Measurements from ENCODE around the gene ZRANB1. TPM values are rescaled to one million over a fixed set of nuclear protein-coding genes. Genes with fewer than 3 reads are reported as not detected.

Gene ZRANB1
- total RNA-seq, 1 donor from 2014 or later = 16.0 TPM

DNA sequence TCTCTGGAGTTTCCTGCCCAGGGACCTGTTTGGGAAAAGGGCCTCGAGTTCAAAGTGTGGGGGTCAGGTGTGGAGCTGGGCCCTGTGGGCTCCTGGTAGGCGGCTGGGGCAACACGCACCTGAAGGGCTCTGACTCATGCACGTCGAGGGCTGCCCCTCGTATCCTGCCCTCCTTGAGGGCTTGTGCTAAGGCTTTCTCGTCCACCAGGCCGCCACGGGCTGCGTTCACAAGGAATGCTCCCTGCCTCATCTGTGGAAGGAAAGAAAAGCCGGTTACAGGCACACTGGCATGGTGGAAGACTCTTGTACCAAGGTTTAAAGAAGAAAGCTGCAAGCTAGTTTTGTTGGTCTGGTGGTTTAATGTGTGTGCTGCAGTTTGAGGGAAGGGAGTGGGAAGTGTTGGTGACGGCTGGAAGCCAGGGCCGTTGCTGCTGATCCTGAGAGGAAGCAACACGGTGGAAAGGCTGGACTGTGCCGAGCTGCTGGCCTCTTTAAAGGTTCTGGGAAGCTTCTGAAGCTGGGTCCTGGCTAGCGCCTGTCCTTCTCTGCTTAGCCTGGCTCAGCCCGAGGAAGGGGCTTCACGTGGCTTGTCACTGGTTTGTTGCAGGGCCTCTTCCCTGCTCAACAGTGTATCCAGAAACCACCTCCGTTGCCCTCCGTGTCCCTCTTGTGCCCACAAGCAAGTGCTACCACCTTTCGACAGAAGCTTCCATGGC, 52.0 kb downstream of the ZRANB1 start:
- Mint-ChIP-seq H3K27ac (no peak overlapping the region), H3K36me3 (ENCODE audit: low read depth) (peaks cover 6% of the 10 kb centered on the region), H3K4me1 (ENCODE audit: low read depth) (peaks cover under 1% of the 10 kb centered on the region), H3K9me3 (no peaks in the 10 kb centered on the region), H3K27me3 (ENCODE audit: insufficient read depth) (no peaks in the 10 kb centered on the region), H3K4me3 (no peak overlapping the region)
- intact Hi-C loops (cut with micrococcal nuclease) = no loop called here
- no peak for DNase-seq (ENCODE audit: low spot score)

DNA sequence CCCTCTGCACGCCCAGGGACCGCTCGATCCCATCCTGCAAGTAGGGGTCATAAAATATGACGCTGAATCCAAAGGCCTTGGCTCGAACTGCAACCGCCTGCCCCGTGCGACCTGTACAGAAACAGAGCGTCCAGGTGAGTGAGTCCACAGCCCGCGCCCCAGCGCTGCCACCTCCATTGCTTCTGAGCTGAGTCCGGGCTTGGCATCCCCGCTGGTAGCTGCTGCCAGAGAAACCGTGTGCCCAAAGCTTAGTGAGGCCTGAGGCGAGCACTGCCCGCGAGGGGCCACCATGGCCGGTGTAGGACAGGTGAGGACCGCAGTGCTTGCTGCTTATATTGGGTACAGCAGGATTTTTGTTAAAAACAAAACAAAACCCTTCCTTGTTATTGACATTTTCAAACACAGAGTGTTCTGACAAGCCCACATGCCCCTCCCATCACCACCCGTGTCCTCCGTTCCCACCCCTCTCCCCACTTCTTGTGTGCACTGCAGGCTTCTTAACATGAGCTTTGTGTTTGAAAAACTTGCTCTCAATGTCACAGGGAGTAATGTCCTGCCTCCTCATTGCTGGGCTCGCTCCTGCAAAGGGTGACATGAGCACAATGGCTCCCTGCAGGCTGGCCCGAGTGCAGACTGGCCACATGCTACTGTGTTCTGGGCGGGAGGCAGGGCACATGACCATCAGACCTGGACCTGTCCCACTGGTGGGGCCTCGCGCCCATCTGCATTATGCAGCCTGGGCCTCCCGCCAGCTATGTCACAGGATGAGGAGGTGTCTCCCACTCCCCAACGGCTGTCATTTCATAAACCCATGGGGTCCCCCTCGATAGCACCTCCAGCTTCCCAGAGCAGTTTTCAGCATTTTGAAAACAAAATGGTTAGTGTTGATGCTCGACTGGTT, 52.9 kb downstream of the ZRANB1 start:
- H3K4me1 Mint-ChIP-seq (ENCODE audit: low read depth) = no peaks in the 10 kb centered on the region
- H3K27ac Mint-ChIP-seq = no peak overlapping the region
- H3K36me3 Mint-ChIP-seq (ENCODE audit: low read depth) = no peaks in the 10 kb centered on the region
- DNase-seq (ENCODE audit: low spot score) = no peak
- intact Hi-C loops (cut with micrococcal nuclease) = no loop called here
- H3K9me3 Mint-ChIP-seq = no peaks in the 10 kb centered on the region
- H3K4me3 Mint-ChIP-seq = no peak overlapping the region
- no peaks in the 10 kb centered on the region for H3K27me3 Mint-ChIP-seq (ENCODE audit: insufficient read depth)

DNA sequence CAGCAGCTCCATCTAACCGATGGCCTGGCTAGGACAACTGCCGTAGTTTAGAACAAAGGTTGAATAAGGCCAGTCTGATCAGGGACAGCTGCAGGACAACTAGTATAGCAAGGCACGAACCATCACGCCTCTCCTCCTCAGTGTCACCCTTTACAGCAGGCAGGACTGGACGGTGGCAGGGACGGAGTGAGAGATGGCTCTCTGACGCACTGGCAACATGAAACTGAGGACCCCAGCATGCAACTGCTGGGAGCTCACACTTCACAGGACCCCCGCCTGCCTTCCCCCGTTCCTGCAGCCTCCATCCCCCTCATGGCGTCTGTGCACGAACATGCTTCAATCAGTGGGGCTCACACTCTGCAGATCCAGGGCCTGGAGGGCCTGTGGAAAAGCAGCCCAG, 53.7 kb downstream of the ZRANB1 start:
- H3K36me3 Mint-ChIP-seq (ENCODE audit: low read depth) = no peaks in the 10 kb centered on the region
- H3K27me3 Mint-ChIP-seq (ENCODE audit: insufficient read depth) = no peaks in the 10 kb centered on the region
- DNase-seq (ENCODE audit: low spot score) = no peak
- H3K4me3 Mint-ChIP-seq = no peak overlapping the region
- H3K4me1 Mint-ChIP-seq (ENCODE audit: low read depth) = no peaks in the 10 kb centered on the region
- intact Hi-C loops (cut with micrococcal nuclease) = no loop called here
- H3K27ac Mint-ChIP-seq = no peak overlapping the region
- no peaks in the 10 kb centered on the region for H3K9me3 Mint-ChIP-seq

DNA sequence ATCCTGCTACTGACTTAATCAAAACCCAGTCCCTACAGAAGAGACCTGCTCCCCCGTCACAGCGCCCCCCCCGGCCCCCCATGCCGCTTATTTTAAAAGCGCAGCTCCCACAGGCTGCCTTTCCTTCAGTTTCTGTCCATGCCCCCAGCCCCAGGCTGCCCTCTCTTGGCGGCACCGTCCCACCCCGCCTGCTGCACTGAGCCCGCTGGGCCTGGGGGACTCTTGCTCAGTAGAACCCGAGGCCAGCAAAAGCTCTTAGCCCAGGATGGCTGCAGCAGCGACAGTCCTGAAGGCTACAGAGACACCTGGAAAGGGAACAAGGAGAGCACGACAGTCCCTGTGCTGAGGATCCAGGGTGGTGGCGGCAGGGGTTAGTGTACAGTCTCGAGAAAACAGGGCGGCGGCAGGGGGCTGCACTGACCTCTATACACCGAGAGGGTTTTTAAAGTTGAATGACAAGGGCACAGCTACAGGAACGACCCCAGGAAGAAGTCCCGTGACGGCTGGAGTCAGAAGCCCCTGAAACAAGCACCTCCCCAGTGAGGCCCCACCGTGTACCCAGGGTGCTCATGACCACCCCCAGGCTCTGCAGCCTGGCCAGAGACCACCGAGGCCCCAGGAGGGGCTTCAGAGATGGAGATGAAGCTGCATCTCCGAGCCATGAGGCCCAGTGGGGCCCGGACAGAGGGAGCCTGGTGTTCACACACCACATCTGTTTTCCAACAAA, 54.4 kb downstream of the ZRANB1 start:
- no peak overlapping the region for H3K27ac Mint-ChIP-seq
- H3K36me3 Mint-ChIP-seq (ENCODE audit: low read depth) = no peaks in the 10 kb centered on the region
- no peaks in the 10 kb centered on the region for H3K9me3 Mint-ChIP-seq
- no peaks in the 10 kb centered on the region for H3K4me1 Mint-ChIP-seq (ENCODE audit: low read depth)
- intact Hi-C loops (cut with micrococcal nuclease) = no loop called here
- H3K4me3 Mint-ChIP-seq = no peak overlapping the region
- DNase-seq (ENCODE audit: low spot score) = no peak
- H3K27me3 Mint-ChIP-seq (ENCODE audit: insufficient read depth) = no peaks in the 10 kb centered on the region

DNA sequence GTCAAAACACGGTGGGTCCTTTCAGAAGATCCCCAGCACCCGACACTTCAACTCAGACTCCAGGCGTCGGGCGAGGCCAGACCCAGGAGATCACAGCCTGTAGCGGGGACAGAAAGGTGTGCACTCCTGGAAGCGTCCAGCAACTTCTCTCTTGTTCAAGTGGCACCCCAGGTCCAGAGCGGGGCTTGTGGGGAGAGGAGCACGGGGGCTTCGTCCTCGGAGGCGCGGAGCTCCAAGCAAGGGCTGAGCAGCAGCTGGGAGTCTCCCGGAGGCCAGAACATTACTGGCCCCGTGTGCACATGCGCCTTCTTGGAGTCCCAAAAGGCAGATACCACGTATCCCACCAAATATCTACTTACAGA, 54.9 kb downstream of the ZRANB1 start:
- H3K9me3 Mint-ChIP-seq = no peaks in the 10 kb centered on the region
- H3K27ac Mint-ChIP-seq = no peak overlapping the region
- DNase-seq (ENCODE audit: low spot score) = no peak
- intact Hi-C loops (cut with micrococcal nuclease) = no loop called here
- no peaks in the 10 kb centered on the region for H3K4me1 Mint-ChIP-seq (ENCODE audit: low read depth)
- H3K4me3 Mint-ChIP-seq = no peak overlapping the region
- no peaks in the 10 kb centered on the region for H3K27me3 Mint-ChIP-seq (ENCODE audit: insufficient read depth)
- no peaks in the 10 kb centered on the region for H3K36me3 Mint-ChIP-seq (ENCODE audit: low read depth)

DNA sequence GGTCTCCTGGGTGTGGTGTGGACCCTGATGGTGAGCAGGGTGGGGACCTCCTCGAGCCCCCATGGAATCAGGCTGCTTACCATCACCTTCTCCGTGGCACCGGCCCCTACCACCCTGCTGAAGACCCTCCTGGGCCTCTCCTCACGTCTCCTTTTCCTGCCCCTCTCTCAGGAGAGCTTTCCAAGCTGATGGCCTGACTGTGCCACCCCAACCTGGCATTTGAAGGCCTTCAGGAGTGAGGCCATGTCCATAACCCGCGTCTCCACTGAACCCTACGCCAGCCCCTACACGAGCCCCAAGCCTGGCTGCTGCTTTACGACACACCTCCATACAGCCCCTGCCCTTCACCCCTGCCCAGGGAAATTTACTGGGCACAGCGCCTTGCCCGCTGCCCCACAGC, 55.4 kb downstream of the ZRANB1 start:
- H3K27me3 Mint-ChIP-seq (ENCODE audit: insufficient read depth) = no peaks in the 10 kb centered on the region
- no peaks in the 10 kb centered on the region for H3K4me1 Mint-ChIP-seq (ENCODE audit: low read depth)
- H3K27ac Mint-ChIP-seq = no peak overlapping the region
- no peaks in the 10 kb centered on the region for H3K36me3 Mint-ChIP-seq (ENCODE audit: low read depth)
- no peaks in the 10 kb centered on the region for H3K9me3 Mint-ChIP-seq
- intact Hi-C loops (cut with micrococcal nuclease) = no loop called here
- no peak for DNase-seq (ENCODE audit: low spot score)
- no peak overlapping the region for H3K4me3 Mint-ChIP-seq

DNA sequence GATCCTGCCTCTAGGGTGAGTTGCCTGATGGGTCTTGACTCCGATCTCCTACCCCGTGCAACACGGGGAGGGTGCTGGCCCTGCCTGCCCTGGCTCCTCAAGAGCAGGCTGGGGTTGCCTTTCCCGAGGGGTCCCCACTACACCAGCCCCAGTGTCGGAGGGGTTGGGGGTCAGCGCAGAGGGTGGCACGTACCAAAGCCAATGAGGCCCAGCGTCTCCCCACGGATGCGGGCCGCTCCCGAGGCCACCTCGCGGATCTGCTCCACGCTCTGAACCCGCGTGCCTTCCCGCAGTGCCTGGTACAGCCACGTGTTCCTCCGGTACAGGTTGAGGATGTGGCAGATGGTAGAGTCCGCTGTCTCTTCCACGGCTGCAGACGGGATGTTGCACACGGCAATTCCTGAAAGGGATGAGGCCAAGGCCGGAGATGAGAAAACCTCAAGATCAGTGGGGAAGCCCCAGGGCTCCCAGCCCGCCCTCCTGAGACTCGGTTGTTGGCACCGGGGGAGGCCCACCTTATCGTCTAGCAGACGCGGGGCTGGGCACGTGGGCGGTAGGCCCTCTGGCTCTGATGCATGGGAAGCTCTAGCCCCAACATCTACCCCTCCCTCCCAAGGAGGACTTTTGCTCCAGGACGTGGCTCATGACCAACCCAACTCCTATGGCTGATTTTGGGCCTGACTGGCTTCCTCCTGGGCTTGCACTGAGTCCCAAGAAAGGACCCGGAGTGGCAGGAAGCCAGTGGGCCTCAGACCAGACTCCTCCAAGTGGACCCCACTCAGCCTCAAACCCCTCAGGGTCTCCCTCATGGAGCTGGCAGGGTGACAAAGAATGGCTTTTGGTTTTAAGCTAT, 56.1 kb downstream of the ZRANB1 start:
- H3K27me3 Mint-ChIP-seq (ENCODE audit: insufficient read depth) = no peaks in the 10 kb centered on the region
- no peaks in the 10 kb centered on the region for H3K9me3 Mint-ChIP-seq
- no peak for DNase-seq (ENCODE audit: low spot score)
- H3K27ac Mint-ChIP-seq = no peak overlapping the region
- no peak overlapping the region for H3K4me3 Mint-ChIP-seq
- no peaks in the 10 kb centered on the region for H3K4me1 Mint-ChIP-seq (ENCODE audit: low read depth)
- intact Hi-C loops (cut with micrococcal nuclease) = no loop called here
- no peaks in the 10 kb centered on the region for H3K36me3 Mint-ChIP-seq (ENCODE audit: low read depth)

DNA sequence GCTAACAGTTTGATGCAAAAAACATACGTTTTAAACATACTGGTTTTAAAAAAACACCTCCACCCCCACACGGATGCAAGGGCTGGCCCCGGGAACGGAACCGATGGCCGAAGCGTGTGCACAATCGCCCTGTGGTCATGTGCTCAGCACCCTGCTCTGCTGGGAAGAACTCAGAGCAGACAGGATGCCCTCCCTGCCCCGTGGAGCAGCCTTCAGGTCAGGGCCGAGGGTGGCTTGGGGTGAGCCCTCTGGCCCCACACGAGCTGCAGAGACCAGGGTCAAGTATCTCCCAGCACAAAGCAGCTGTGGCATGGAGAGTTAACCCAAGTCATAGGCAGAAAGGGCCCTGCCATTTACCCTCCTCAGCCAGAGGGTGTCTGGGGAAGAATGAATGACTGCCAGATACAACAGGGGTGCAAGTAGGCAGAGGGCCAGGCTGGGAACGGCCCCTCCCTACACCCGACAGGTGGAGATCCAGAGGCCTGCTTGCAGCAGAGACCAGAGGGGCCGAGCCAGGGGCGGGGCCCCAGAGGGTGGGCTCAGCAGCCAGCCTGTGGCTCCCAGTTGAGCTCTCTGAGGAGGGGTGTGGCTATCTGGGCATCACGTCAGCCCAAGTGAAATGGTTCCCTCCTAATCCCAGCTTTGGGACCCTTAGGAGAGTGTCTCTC, 56.8 kb downstream of the ZRANB1 start:
- DNase-seq (ENCODE audit: low spot score) = no peak
- no peak overlapping the region for H3K27ac Mint-ChIP-seq
- no peaks in the 10 kb centered on the region for H3K27me3 Mint-ChIP-seq (ENCODE audit: insufficient read depth)
- no peak overlapping the region for H3K4me3 Mint-ChIP-seq
- H3K4me1 Mint-ChIP-seq (ENCODE audit: low read depth) = no peaks in the 10 kb centered on the region
- H3K9me3 Mint-ChIP-seq = no peaks in the 10 kb centered on the region
- H3K36me3 Mint-ChIP-seq (ENCODE audit: low read depth) = no peaks in the 10 kb centered on the region
- intact Hi-C loops (cut with micrococcal nuclease) = no loop called here

DNA sequence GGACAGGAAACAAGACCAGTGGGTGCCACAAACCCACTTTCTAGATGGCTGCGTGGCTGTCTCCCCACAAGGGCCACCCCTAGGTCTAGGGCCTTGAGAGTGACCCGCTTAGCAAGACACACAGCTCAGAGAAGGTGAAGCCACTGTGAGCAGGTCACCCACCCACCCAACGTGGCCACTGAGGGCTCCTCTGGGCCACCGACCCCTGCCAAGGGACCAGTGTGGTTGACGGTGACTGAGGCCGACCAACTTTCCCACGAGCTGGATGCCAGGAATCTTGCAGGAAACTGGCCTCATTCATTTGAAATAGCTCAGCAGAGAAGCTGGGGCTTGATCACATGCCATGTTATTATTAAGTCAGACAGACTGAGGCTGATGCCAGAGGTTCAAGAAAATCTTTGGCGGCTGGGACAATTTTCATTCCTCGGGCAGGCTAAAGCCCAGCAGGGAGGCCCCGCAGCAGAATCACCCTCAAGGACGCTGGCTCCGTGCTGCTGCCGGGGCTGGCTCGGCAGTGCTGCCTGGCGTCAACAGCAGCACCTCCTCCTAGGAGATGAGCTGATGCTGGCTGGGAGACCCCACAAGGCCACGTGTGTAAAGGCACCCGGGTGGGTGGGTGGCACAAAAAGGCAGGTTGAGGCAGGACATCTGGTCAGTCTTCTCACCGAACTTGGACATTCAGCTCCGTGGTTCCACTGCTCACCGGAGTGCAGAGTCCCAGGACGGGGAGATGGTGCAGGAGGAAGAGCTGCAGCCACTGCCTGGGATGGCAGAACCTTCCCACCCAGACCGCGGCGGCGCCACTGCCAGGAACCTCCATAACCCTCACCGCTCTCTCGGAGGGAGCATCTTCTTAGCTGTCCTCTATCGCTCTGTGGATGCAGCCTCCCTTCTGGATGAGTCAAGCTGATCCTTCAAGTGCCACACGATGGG, 57.8 kb downstream of the ZRANB1 start:
- H3K4me1 Mint-ChIP-seq (ENCODE audit: low read depth) = no peaks in the 10 kb centered on the region
- H3K27me3 Mint-ChIP-seq (ENCODE audit: insufficient read depth) = no peaks in the 10 kb centered on the region
- intact Hi-C loops (cut with micrococcal nuclease) = no loop called here
- no peaks in the 10 kb centered on the region for H3K9me3 Mint-ChIP-seq
- no peaks in the 10 kb centered on the region for H3K36me3 Mint-ChIP-seq (ENCODE audit: low read depth)
- H3K27ac Mint-ChIP-seq = no peak overlapping the region
- H3K4me3 Mint-ChIP-seq = no peak overlapping the region
- no peak for DNase-seq (ENCODE audit: low spot score)

DNA sequence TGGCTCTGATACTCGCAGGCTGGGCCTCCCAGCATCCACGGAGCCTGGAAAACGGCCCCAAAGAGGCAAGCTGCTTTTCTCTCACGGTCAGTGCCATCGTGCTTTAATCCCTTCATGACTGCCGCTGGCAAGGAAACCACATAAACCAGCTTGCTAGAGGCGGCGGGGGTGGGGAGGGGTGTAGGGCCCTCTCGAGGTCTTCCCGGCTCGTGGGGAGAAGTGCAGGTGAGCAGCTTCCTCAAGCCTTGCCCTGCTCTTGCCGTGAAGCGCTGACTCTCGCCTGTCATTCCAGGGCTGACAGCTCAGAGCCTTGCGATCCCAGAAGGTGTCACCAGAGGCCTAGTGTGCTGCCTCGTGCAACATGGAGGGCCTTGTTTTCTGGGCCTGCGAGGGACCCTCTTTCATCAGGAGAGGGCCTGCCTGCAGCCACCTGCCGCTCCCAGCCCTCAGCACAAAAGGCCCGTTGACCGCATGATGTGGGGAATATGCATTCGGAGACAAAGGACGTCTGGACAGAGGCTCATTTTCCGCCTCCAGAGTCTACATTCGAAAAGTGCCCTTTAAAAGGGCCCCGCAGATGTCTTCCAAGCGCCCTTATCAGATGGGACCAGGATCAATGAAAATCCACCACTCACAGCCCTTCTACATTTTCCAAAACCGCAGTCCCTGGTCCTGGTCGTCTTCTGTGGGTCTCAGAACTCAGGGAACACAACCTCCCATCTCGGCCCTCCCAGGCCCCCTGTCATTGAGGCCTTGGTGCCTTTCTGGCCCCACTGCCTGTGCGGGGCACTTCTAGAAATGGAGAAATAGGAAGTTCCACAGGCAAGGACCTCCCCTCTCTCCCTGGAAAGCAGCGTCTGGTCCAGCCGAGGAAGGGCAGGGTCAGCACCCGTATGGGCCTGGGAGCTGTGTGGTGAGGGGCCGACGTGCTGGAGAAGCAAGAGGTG, 58.7 kb downstream of the ZRANB1 start:
- Mint-ChIP-seq H3K27me3 (ENCODE audit: insufficient read depth) (no peaks in the 10 kb centered on the region), H3K4me3 (no peak overlapping the region), H3K36me3 (ENCODE audit: low read depth) (no peaks in the 10 kb centered on the region), H3K9me3 (no peaks in the 10 kb centered on the region), H3K27ac (no peak overlapping the region), H3K4me1 (ENCODE audit: low read depth) (no peaks in the 10 kb centered on the region)
- no peak for DNase-seq (ENCODE audit: low spot score)
- intact Hi-C loops (cut with micrococcal nuclease) = no loop called here

Measured in activated T-helper 1 cell treated with anti-CD3 and anti-CD28 coated beads, Interleukin-12 subunit alpha, Interleukin-12 subunit beta, Interleukin-2, Interleukin-4 antibody, amounts not matched to agents 30 ng/mL and 10 ng/mL and 1 ng/mL, durations not matched to agents 14 hours and 24 hours and 36 hours (primary cell).